NCI-H128 (cell line): ENCODE measurements around the gene SBF1.
A peak's percentile ranks its signal among the peaks of the same experiment; 100 is the strongest.

ENCODE experiments used
- DNase-seq: peaks from one replicate; lab custom pipeline; 2025; ENCODE audit not compliant: unreplicated experiment; lab: John Stamatoyannopoulos, UW

SBF1 gene

GRCh38 chr22:50506611-50507420 lies 32.0 kb upstream of the SBF1 start:
- peak; percentile 19 for DNase-seq

- DNase-seq, result no peak
Observed at GRCh38 chr22:50505776-50506610, 31.2 kb upstream of the SBF1 start.

- DNase-seq, result no peak
Observed at GRCh38 chr22:50505276-50505775, 30.5 kb upstream of the SBF1 start.

DNA sequence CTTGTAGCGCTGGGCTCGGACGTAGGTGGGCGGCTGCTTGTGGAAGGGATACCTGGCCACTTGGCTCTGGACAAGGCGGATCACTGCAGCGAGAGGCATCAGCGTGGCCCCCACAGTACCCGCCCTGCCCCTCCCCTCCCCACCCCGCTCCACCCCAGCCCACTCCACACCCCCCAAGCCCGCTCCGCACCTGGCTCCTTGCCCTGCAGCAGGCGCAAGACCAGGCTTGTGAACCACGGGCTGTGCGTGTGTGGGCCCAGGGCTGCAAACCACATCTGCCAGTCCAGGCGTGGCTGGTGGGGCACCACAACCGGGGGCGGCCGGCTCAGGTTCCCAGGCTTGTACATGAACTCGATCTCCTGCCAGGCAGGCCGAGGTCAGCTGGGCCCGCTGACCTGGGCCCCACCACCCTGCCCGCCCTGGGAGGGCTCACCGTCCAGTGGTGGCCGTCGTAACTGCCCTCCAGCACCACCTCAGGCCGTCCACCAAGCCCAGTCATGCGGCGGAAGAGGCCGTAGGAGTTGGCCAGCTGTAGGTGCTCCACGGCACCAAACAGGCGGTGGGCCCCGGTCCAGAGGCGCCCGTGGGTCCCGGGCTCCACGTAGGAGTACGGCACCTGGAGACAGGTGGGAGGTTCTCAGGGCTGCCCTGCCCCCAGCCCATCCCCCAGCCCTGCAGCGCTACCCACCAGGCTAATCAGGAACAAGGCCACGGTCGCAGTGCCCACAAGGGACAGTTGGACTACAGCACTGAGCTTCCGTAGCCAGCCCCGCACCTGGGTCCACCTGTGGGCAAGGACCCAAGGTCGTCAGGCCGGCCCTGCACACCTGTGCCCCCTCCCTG lies 29.8 kb upstream of the SBF1 start:
- no peak for DNase-seq

GRCh38 chr22:50503475-50504145 lies 28.8 kb upstream of the SBF1 start:
- no peak for DNase-seq

DNA sequence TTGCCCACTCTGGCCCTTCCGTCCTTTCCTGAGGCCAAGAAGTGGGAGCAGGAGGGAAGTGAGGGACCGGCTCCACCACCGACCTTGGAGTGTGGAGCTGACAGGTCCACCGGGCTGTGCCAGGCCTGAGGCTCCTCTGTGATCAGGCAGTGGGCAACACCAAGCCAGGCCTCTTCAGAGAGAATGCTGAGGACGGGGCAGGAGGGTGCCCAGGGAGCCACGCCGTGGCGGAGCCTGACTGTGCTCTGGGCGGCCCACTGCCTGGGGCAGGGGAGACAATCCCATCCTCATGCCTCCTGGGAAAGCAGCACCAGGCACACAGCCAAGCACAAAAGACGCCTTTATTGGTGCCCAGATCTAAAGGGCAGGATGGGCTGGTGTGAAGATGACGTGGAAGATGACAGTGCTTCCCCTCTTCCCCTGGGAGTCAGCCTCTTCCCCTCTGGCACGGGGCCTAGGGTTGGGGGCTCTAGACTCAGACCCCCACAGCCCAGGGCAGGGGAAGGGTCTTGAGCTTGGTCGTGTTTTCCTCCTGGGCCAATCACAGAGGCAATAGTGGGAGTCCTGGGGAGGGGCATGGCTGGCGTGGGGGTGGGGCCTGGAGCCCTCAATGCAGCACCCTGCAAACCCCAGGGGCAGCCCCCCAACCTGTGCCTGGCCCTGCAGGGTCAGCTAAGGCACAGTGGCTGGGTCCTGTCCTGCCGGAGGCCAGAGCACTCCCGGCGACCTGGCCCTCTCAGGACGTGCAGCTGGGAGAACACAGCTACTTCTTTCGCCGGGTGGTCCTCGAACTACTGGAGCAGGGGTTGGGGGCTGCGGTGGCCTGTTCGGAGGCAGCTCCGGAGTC lies 28.0 kb upstream of the SBF1 start:
- DNase-seq, result no peak

DNA sequence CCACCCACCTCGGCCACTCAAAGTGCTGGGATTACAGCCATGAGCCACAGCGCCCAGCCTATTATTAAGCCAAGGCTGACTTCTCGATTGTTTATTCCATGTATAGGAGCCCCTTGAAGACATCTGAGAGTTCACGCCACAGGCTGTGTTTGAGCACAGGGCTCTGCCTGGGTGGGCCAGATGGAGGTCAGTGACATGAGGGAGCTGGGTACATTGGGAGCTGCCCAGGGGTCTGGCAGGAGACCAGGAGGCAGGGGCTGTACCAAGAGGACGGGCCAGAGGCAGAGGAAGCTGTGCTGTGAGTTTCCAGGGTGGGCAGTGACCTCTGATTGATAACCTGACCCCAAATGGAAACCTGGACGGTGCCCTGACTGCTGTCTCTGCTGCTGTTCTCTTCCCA lies 27.3 kb upstream of the SBF1 start:
- no peak for DNase-seq

DNA sequence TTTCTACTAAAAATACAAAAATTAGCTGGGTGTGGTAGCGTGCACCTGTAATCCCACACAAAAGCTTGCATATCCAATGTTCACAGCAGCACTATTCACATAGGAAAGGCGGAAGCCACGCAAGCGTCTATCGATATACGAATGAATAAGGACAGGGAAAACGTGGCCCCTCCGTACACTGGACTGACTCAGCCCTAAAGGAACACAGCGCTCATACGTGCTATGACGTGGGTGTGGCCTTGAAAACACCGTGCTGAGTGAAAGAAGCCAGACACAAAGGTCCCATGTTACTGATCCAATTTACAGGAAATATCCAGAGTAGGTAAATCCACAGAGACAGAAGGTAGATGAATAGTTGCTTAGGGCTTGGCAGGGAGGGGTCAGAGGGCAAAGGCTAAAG lies 25.6 kb upstream of the SBF1 start:
- no peak for DNase-seq

- DNase-seq, result no peak
Observed at GRCh38 chr22:50498322-50498890, 23.6 kb upstream of the SBF1 start.

GRCh38 chr22:50497093-50497492 lies 22.3 kb upstream of the SBF1 start:
- DNase-seq, result no peak

- DNase-seq, result no peak
Observed at GRCh38 chr22:50490531-50491308, 15.9 kb upstream of the SBF1 start.

DNA sequence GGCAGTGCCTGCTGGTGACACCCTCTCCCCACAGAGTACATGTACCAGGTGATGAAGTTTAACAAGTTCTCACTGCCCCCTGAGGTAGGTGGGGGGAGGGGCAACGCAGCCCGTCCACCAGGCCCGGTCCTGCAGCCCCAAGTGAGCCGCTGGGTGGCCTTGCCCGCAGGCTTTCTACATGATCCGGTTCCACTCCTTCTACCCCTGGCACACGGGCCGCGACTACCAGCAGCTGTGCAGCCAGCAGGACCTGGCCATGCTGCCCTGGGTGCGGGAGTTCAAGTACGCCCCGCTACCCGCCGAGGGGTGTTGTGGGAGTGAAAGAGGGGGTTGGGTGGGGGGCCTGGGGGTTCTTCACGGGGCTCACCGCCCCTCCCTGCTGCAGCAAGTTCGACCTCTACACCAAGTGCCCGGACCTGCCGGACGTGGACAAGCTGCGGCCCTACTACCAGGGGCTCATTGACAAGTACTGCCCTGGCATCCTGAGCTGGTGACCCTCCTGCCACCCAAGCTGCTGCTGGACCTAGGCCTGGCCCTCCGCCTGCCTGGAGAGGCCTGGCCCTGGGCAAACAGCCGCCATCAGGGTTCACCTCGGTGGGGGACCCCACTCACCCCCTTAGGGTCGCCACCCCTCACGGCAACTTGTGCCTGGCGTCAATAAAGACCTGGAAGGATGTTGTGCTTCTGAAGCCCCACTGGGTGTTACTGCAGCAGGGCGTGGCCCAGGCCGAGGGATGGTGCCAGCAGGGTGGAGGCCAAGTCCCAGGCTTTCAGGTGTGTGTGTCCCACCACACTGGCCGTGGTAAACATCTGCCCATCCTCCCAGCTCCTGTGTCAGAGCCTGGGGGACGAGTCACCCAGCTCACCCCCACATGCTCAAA lies 14.8 kb upstream of the SBF1 start:
- DNase-seq, result no peak

GRCh38 chr22:50488886-50489285 lies 14.1 kb upstream of the SBF1 start:
- DNase-seq, result no peak

DNA sequence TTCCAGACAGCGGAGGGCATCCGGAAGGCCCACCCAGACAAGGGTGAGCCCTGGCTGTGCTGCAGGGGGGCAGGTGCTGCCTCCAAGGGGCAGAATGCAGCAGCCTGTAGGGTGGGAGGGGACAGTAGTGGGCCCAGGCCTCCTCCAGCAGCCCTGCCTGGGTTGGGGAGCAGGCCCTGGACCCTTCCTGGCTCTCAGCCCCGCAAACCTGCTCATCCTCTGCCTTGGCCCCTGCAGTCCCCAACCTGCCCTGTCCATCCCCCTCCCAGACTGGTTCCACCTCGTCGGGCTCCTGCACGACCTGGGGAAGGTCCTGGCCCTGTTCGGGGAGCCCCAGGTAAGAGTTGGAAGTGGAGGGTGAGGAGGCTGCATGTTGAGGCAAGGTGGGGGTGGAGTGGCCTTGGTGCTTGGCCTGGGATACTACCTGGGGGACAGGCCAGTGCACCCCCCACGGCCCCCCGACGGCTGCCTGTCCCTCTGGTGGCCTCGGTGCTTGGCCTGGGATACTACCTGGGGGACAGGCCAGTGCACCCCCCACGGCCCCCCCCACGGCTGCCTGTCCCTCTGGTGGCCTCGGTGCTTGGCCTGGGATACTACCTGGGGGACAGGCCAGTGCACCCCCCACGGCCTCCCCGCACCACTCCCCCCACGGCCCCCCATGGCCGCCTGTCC lies 13.3 kb upstream of the SBF1 start:
- no peak for DNase-seq

GRCh38 chr22:50487290-50488005 lies 12.6 kb upstream of the SBF1 start:
- DNase-seq, result no peak

DNA sequence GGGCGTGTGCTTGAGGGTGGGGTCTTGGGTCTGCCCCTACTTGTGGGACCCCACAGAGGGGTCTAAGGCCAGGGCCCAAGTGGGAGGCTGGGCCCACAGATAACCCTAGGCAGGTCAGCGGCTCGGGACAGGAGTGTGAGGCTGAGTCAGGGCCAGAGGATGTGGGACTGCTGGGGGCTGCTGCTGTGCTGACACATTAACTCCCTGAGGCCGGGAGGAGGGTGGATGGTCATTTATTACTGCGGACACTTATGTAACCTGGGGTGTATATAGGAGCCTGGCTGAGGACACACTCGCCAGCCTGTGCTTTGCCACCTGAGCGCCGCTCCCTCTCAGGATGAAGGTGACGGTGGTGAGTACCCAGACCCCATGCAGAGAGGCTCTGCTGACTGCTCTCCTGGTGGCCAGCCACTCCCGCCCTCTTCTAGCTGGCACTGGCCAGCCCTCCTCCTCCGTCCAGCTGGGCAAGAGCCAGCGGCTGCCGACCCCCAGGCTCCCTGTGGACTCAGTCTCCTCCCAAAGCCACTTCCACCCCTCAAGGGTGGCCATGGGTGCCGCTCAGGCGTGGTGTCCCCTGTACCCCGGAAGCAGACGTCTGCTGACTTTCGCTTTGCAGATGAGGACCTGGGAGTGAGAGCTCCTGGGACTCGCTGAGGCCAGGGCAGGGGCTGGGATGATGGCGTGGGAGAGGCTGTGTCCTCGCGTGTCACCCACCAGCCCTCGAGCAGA lies 11.9 kb upstream of the SBF1 start, which contains the start of gene MIOX:
TSS of gene MIOX (plus strand) at position 299 of the 729 bp plus-strand sequence. CDS start at position 338, 39 bp downstream.
- DNase-seq, result no peak
